Gastroesophageal sphincter (tissue), 3 donors: ENCODE results near the gene CSF3R.

Source experiments
- CTCF ChIP-seq, 4 experiments: fragments of 200-600 bp in 2 of 4; fragments of 450-650 bp in 2 of 4; sonication (generic) in 1 of 4; IDR thresholded peaks; one replicate each; pipeline ENCODE4 v1.5.1; 2017 to 2019; ENCODE audit warnings: antibody characterized with exemption in 4 of 4, mild to moderate bottlenecking in 2 of 4, moderate library complexity in 2 of 4
- EP300 ChIP-seq: sonication (generic); formaldehyde crosslinking; IDR thresholded peaks from one replicate; pipeline ENCODE4 v1.6.1; 2017; ENCODE audit warnings: antibody characterized with exemption, mild to moderate bottlenecking
- POLR2A ChIP-seq, 2 donors: fragments of 450-650 bp; IDR thresholded peaks; one replicate each; pipeline ENCODE4 v1.6.1; 2017; ENCODE audit warnings: antibody characterized with exemption in 2 of 2, mild to moderate bottlenecking in 2 of 2, moderate library complexity in 1 of 2

- TF ChIP-seq CTCF (IDR thresholded peaks at IDR 0.05) (no peak), EP300 (no peak), POLR2A (IDR thresholded peaks at IDR 0.05) (no peak)
Measured at GRCh38 chr1:36417931-36418330, 64.8 kb downstream of the CSF3R start.
